Osteocyte (in vitro differentiated cells): ENCODE measurements around the gene PHACTR1. TPM values are rescaled to one million over a fixed set of nuclear protein-coding genes. Genes with fewer than 3 reads are reported as not detected.

ENCODE experiments used
- DNase-seq: peaks from one replicate; pipeline ENCODE4 v3.0.0; 2021; ENCODE audit warnings: mixed read lengths; ENCODE audit not compliant: unreplicated experiment; ENCODE audit errors: extremely low spot score
- H3K27ac Mint-ChIP-seq: one replicate; pipeline ENCODE4 v1.8.0; 2021; ENCODE audit warnings: mild to moderate bottlenecking, mixed read lengths; ENCODE audit not compliant: unreplicated experiment
- H3K27me3 Mint-ChIP-seq: one replicate; pipeline ENCODE4 v1.8.0; 2021; ENCODE audit warnings: mixed read lengths; ENCODE audit not compliant: unreplicated experiment
- H3K36me3 Mint-ChIP-seq: one replicate; pipeline ENCODE4 v1.8.0; 2021; ENCODE audit warnings: mixed read lengths; ENCODE audit not compliant: unreplicated experiment
- H3K4me1 Mint-ChIP-seq: one replicate; pipeline ENCODE4 v1.8.0; 2021; ENCODE audit warnings: mixed read lengths; ENCODE audit not compliant: unreplicated experiment
- H3K4me3 Mint-ChIP-seq: one replicate; pipeline ENCODE4 v1.8.0; 2021; ENCODE audit warnings: mild to moderate bottlenecking, moderate library complexity, mixed read lengths; ENCODE audit not compliant: unreplicated experiment
- H3K9me3 Mint-ChIP-seq: one replicate; pipeline ENCODE4 v1.8.0; 2021; ENCODE audit warnings: mixed read lengths; ENCODE audit not compliant: unreplicated experiment
- total RNA-seq: library from RNA; stranded (reverse); gene quantifications from 2 replicates; pipeline ENCODE4 v1.2.1, GENCODE V29; 2021
- TF ChIP-seq, protein P1 (sequence below): fragments of 200-600 bp; sonication (generic); IDR thresholded peaks from 2 replicates; pipeline ENCODE4 v1.5.0; 2021; ENCODE audit warnings: antibody characterized with exemption, mild to moderate bottlenecking, moderate library complexity

Gene PHACTR1
- total RNA-seq, 1 donor from 2014 or later: 1.0 TPM

DNA sequence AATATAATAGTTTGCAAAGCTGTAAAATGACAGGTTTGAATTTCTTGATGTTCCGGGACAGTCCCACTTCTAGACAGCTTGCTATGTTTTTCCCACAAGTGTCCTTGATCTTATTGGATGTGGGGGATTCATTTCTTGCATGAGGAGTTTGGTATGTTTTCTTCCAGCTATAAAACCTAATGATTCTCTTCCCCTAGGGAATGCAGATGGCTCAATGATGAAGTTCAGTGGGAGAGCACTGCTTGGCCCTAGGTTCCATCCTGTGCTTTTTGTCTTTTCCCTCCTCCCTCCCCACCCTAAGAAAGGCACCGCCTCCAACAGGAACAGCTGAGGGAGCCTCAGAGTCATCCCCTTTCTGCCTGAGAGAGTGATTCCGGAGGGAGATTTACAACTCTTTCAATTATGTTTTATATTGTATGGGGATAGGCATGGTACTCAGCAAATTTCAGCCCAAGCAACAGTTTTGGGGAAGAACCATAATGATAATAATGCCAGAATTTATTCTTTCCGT lies 149.2 kb downstream of the PHACTR1 start:
- no peak overlapping the region for H3K4me3 Mint-ChIP-seq
- no peaks in the 10 kb centered on the region for H3K36me3 Mint-ChIP-seq

DNA sequence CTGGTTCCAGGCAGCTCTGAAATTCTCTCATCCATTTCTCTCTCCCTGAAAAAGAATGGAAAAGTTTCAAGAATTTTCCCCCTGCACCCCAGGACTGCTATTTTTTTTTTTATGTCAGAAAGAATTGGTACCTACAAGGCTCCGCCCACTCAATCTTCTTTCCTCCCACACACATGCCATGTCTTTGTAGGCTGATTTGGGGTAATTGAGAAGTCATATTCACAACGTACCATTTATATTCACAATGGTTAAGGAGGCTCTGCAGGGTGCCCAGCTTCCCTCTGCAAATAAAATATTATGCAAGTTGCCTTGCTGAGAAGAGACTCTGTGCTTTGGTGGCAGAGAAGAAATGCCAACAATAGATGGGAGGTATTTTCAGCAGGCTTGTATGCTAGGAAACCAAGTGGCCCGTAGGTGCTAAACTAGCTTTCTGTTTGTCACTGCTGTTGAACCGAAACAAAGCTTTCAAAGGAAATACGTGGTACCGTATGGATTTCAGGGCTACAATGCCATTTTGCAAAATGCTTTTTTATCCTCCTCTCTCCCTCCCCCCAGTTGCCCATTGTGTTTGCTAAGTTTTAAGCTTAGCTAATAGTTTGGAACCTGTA lies 150.0 kb downstream of the PHACTR1 start:
- Mint-ChIP-seq H3K36me3 (no peaks in the 10 kb centered on the region), H3K27me3 (peaks cover 7% of the 10 kb centered on the region), H3K9me3 (no peaks in the 10 kb centered on the region), H3K27ac (no peak overlapping the region), H3K4me3 (no peak overlapping the region), H3K4me1 (no peaks in the 10 kb centered on the region)
- TF ChIP-seq, protein P1, sequence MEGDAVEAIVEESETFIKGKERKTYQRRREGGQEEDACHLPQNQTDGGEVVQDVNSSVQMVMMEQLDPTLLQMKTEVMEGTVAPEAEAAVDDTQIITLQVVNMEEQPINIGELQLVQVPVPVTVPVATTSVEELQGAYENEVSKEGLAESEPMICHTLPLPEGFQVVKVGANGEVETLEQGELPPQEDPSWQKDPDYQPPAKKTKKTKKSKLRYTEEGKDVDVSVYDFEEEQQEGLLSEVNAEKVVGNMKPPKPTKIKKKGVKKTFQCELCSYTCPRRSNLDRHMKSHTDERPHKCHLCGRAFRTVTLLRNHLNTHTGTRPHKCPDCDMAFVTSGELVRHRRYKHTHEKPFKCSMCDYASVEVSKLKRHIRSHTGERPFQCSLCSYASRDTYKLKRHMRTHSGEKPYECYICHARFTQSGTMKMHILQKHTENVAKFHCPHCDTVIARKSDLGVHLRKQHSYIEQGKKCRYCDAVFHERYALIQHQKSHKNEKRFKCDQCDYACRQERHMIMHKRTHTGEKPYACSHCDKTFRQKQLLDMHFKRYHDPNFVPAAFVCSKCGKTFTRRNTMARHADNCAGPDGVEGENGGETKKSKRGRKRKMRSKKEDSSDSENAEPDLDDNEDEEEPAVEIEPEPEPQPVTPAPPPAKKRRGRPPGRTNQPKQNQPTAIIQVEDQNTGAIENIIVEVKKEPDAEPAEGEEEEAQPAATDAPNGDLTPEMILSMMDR: no peak
- no peak for DNase-seq

More for the DNA sequence above, 149.2 kb downstream of the PHACTR1 start:
- Mint-ChIP-seq H3K27ac (no peak overlapping the region), H3K4me1 (no peaks in the 10 kb centered on the region), H3K27me3 (peaks cover 3% of the 10 kb centered on the region), H3K9me3 (no peaks in the 10 kb centered on the region)
- TF ChIP-seq, protein P1: no peak
- no peak for DNase-seq

DNA sequence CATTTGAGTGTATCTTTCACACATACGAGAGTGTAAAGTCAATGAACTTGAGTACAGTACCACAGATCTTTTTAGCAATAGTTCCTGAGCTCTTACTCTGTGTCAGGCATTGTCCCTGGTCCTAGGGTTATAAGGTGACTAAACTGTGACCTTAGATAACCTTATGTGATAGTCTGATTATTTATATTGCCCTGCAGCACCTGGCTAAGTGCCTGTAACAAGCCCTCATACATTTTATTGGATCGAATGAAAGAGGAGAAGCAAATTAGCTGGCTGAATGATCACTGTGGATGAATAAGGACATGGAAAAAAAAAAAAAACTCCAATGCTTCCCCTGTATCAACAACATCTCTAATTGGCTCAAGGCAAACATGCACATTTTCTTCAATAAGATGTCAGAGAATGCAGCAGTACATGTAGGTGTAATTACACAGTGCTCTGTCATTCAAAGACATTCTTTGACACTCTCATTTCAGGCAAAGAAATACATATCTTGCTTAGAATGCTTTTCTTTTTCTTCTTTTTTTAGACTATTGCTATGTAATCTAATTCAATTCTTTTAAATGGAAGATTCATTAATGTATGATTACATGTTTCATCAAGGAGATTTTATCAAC lies 153.4 kb downstream of the PHACTR1 start:
- H3K9me3 Mint-ChIP-seq: no peaks in the 10 kb centered on the region
- H3K27me3 Mint-ChIP-seq: peaks cover 5% of the 10 kb centered on the region
- TF ChIP-seq, protein P1: no peak
- no peaks in the 10 kb centered on the region for H3K36me3 Mint-ChIP-seq
- DNase-seq: no peak
- peaks cover 7% of the 10 kb centered on the region for H3K4me1 Mint-ChIP-seq
- H3K4me3 Mint-ChIP-seq: no peak overlapping the region
- no peak overlapping the region for H3K27ac Mint-ChIP-seq

- H3K4me1 Mint-ChIP-seq: peaks cover 9% of the 10 kb centered on the region
- DNase-seq: no peak
- TF ChIP-seq, protein P1: no peak
- H3K27ac Mint-ChIP-seq: no peak overlapping the region
- no peak overlapping the region for H3K4me3 Mint-ChIP-seq
- no peaks in the 10 kb centered on the region for H3K9me3 Mint-ChIP-seq
- H3K27me3 Mint-ChIP-seq: peaks cover 3% of the 10 kb centered on the region
- no peaks in the 10 kb centered on the region for H3K36me3 Mint-ChIP-seq
These were observed 157.1 kb downstream of the PHACTR1 start for GRCh38 chr6:12873691-12874090.

DNA sequence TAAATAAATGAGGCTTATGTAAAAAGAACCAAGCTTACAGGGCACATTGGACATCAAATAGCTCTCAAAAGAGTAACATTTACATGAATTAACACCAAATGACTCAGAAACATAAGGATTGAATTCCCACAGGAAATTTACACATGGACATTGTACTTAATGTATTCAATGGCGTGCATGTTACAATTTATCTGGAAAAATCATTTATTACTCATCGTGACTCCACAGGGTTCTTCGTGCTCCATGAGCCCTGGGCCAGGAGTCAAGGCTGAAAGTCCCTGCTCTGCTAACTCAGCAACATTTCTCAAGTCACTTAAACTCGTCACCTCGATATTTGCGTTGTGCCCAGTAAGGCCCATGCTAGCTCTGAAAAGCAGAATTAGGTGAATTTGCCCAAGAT lies 158.5 kb downstream of the PHACTR1 start:
- Mint-ChIP-seq H3K36me3 (no peaks in the 10 kb centered on the region), H3K4me1 (peaks cover 9% of the 10 kb centered on the region), H3K27ac (no peak overlapping the region), H3K27me3 (peaks cover 7% of the 10 kb centered on the region), H3K4me3 (no peak overlapping the region), H3K9me3 (no peaks in the 10 kb centered on the region)
- DNase-seq: no peak
- TF ChIP-seq, protein P1: no peak
